SK-N-SH (cell line): Measurements from ENCODE around the gene DCUN1D2. TPM values are rescaled to one million over a fixed set of nuclear protein-coding genes. Genes with fewer than 3 reads are reported as not detected.

ENCODE experiments used
- CTCF ChIA-PET: fragments of 300-600, 350-600 bp; formaldehyde crosslinking; extraction: SDS; loops from one replicate; lab custom pipeline; 2021; lab: Yijun Ruan, JAX
- POLR2A ChIA-PET: fragments of 350-600 bp; sonication (Branson Sonifier 250); formaldehyde crosslinking; extraction: SDS; loops from one replicate; lab custom pipeline; 2020; ENCODE audit warnings: antibody characterized with exemption, inconsistent platforms; lab: Yijun Ruan, JAX
- DNase-seq: peaks from one replicate; pipeline ENCODE4 v3.0.0; 2012
- H2AFZ ChIP-seq: fragments of 200-600 bp; sonication (generic); 2 replicates; pipeline ENCODE4 v1.8.1; 2016; ENCODE audit warnings: antibody characterized with exemption, mild to moderate bottlenecking, low read depth
- H3F3A ChIP-seq: fragments of 200-600 bp; sonication (generic); replicated peaks from 2 replicates; pipeline ENCODE3; 2016; ENCODE audit warnings: antibody characterized with exemption, mild to moderate bottlenecking; ENCODE audit not compliant: insufficient read depth
- H3K27ac ChIP-seq, 2 experiments: fragments of 200-500 bp in 1 of 2; fragments of 200-600 bp in 1 of 2; sonication (Bioruptor generic) in 1 of 2; sonication (generic), shearing (Covaris generic) in 1 of 2; 2 replicates each; pipeline versions ENCODE4 v1.5.1 to v1.6.1; 2014 to 2016; ENCODE audit warnings: low read depth in 2 of 2, inconsistent platforms in 1 of 2, low read length in 1 of 2, mild to moderate bottlenecking in 1 of 2, mixed read lengths in 1 of 2
- H3K27me3 ChIP-seq: fragments of 200-600 bp; sonication (generic), shearing (Covaris generic); 2 replicates; pipeline ENCODE4 v1.6.1; 2016; ENCODE audit warnings: mixed run types; ENCODE audit not compliant: insufficient read depth
- H3K36me3 ChIP-seq, 2 experiments: fragments of 200-500 bp in 1 of 2; fragments of 200-600 bp in 1 of 2; sonication (Bioruptor generic) in 1 of 2; sonication (generic) in 1 of 2; replicated peaks in 1 of 2; 2 replicates each; pipeline versions ENCODE3 to v1.5.1; 2014 to 2016; ENCODE audit warnings: low read length in 1 of 2, mild to moderate bottlenecking in 1 of 2; ENCODE audit not compliant: insufficient read depth in 2 of 2, control insufficient read depth in 1 of 2
- H3K4me1 ChIP-seq, 2 experiments: fragments of 200-500 bp in 1 of 2; fragments of 200-600 bp in 1 of 2; sonication (Bioruptor generic) in 1 of 2; sonication (generic), shearing (Covaris generic) in 1 of 2; 2 replicates each; pipeline versions ENCODE4 v1.5.1 to v1.6.1; 2014 to 2016; ENCODE audit warnings: low read depth in 1 of 2, low read length in 1 of 2, mixed run types in 1 of 2; ENCODE audit not compliant: insufficient read depth in 2 of 2, control insufficient read depth in 1 of 2
- H3K4me2 ChIP-seq: fragments of 200-600 bp; sonication (generic), shearing (Covaris generic); 2 replicates; pipeline ENCODE4 v1.6.1; 2017; ENCODE audit warnings: mixed run types
- H3K4me3 ChIP-seq, 2 experiments: fragments of 200-500 bp in 1 of 2; fragments of 200-600 bp in 1 of 2; sonication (Bioruptor generic) in 1 of 2; sonication (generic), shearing (Covaris generic) in 1 of 2; 2 replicates each; pipeline versions ENCODE4 v1.5.1 to v1.8.1; 2014 to 2016; ENCODE audit warnings: low read depth in 2 of 2, inconsistent platforms in 1 of 2, low read length in 1 of 2, mild to moderate bottlenecking in 1 of 2, mixed read lengths in 1 of 2, moderate library complexity in 1 of 2
- H3K79me2 ChIP-seq: fragments of 200-600 bp; sonication (generic); 2 replicates; pipeline ENCODE4 v1.8.1; 2017; ENCODE audit warnings: mild to moderate bottlenecking; ENCODE audit not compliant: insufficient read depth
- H3K9ac ChIP-seq: fragments of 200-600 bp; sonication (generic); 2 replicates; pipeline ENCODE4 v1.6.1; 2017; ENCODE audit warnings: mixed run types
- H3K9me2 ChIP-seq: fragments of 200-600 bp; sonication (generic); 2 replicates; pipeline ENCODE4 v1.6.1; 2017; ENCODE audit warnings: mixed run types
- H3K9me3 ChIP-seq: fragments of 200-600 bp; sonication (generic); 2 replicates; pipeline ENCODE4 v1.6.1; 2017; ENCODE audit warnings: mixed run types, mild to moderate bottlenecking, moderate library complexity
- H4K20me1 ChIP-seq: fragments of 200-600 bp; sonication (generic); 2 replicates; pipeline ENCODE4 v1.6.1; 2017; ENCODE audit warnings: mild to moderate bottlenecking, mixed run types; ENCODE audit not compliant: insufficient read depth
- ELF1 ChIP-seq: IDR thresholded peaks from 2 replicates; pipeline ENCODE4 v1.4.0; 2012
- EP300 ChIP-seq, 2 experiments: IDR thresholded peaks; 2 replicates each; pipeline versions ENCODE4 v1.4.0 to v1.6.1; 2012; ENCODE audit warnings: borderline replicate concordance in 1 of 2, low read depth in 1 of 2, low read length in 1 of 2
- FOSL2 ChIP-seq: IDR thresholded peaks from 2 replicates; pipeline ENCODE4 v1.4.0; 2012; ENCODE audit warnings: low read depth, mild to moderate bottlenecking, moderate library complexity, borderline replicate concordance
- FOXJ3 ChIP-seq: sonication (generic); formaldehyde crosslinking; IDR thresholded peaks from 2 replicates; pipeline ENCODE4 v1.5.1; 2020; ENCODE audit warnings: mild to moderate bottlenecking, missing genetic modification reagents
- MEF2A ChIP-seq: IDR thresholded peaks from 2 replicates; pipeline ENCODE4 v1.4.0; 2012; ENCODE audit warnings: low read depth, borderline replicate concordance
- MXI1 ChIP-seq: IDR thresholded peaks from 2 replicates; pipeline ENCODE4 v1.6.1; 2012; ENCODE audit warnings: mild to moderate bottlenecking, low read depth, low read length, improper control_type of control experiment
- NFIC ChIP-seq: IDR thresholded peaks from 2 replicates; pipeline ENCODE4 v1.4.0; 2012; ENCODE audit warnings: borderline replicate concordance
- NRF1 ChIP-seq: IDR thresholded peaks from 2 replicates; pipeline ENCODE4 v1.6.1; 2012; ENCODE audit warnings: low read depth, mild to moderate bottlenecking, low read length
- PBX3 ChIP-seq: IDR thresholded peaks from 2 replicates; pipeline ENCODE4; 2012
- REST ChIP-seq: IDR thresholded peaks from 2 replicates; pipeline ENCODE4 v1.6.1; 2012; ENCODE audit warnings: mild to moderate bottlenecking, low read depth, low read length, moderate library complexity
- TAF1 ChIP-seq: IDR thresholded peaks from 2 replicates; pipeline ENCODE4 v1.6.1; 2012; ENCODE audit warnings: low read depth, mild to moderate bottlenecking, low read length, moderate library complexity, borderline replicate concordance
- WGBS: methylation state at CpG from one replicate; pipeline ENCODE4 v1.1.6; 2017; ENCODE audit warnings: low lambda C conversion rate; 5-methylcytosine and 5-hydroxymethylcytosine counted together
- polyA plus RNA-seq, 3 experiments: library from polyadenylated mRNA; depleted of rRNA; stranded (reverse); fragments of >200 nt; gene quantifications; 2 replicates each; pipeline ENCODE4 v1.2.3, GENCODE V29; 2012

Gene DCUN1D2
- polyA plus RNA-seq, 1 of the 3 experiments (the other 2 are of a cell fraction) = 11.0 TPM

- Histone ChIP-seq H3K79me2 (no peaks in the 10 kb centered on the region), H3K27me3 (no peaks in the 10 kb centered on the region), H3K36me3 (peaks cover 17 to 46% of the 10 kb centered on the region in 2 experiments), H4K20me1 (no peaks in the 10 kb centered on the region), H2AFZ (no peak within 1 kb of the TSS), H3K4me2 (no peak within 1 kb of the TSS), H3K9me2 (no peaks in the 10 kb centered on the region), H3K9ac (no peak within 1 kb of the TSS), H3K4me3 (no peak within 1 kb of the TSS), H3F3A (no peaks in the 10 kb centered on the region), H3K27ac (peak within 1 kb of the TSS in 1 of 2 experiments; percentile 65; a peak in 2 of 4 replicates), H3K9me3 (no peaks in the 10 kb centered on the region), H3K4me1 (peaks cover 0 to 19% of the 10 kb centered on the region in 2 experiments; a peak in 3 of 4 replicates)
- DNase-seq = peak; percentile 80
- WGBS = 89% methylated on average over 26 of the region's 45 CpGs
- POLR2A ChIA-PET = no interaction called here
- TF ChIP-seq EP300 (IDR thresholded peaks at IDR 0.05; ENCODE audit: borderline replicate concordance in 1 of 2, low read depth in 1 of 2, low read length in 1 of 2) = peak in 1 of 2 experiments; percentile 46; a peak in 1 of 4 replicates
- TF ChIP-seq PBX3 = no peak
- TF ChIP-seq TAF1 = no peak
- no peak for TF ChIP-seq REST
- TF ChIP-seq FOXJ3 (CRISPR knock-in tag) = no peak
- TF ChIP-seq MXI1 = peak; percentile 95
- TF ChIP-seq ELF1 = no peak
- no peak for TF ChIP-seq FOSL2
- no peak for TF ChIP-seq NRF1
- no peak for TF ChIP-seq NFIC
- TF ChIP-seq MEF2A = no peak
- CTCF ChIA-PET = interaction anchor here (0.6 to 9.0 kb wide), 7 partner anchors 12 to 125 kb away, joined by 3 to 128 read pairs (median 4); no protein-coding TSS in a partner anchor
Measured at GRCh38 chr13:113452942-113453901, 37.3 kb downstream of the DCUN1D2 start, which contains the start of gene ADPRHL1. Gene ADPRHL1, minus strand, starts transcription at chr13:113453488. Its CDS starts 51 bp downstream, at chr13:113453437.
